Measurements from ENCODE around the gene GSTM3. TPM values are rescaled to one million over a fixed set of nuclear protein-coding genes. Genes with fewer than 3 reads are reported as not detected.
A peak's percentile ranks its signal among the peaks of the same experiment; 100 is the strongest.
"Not testable (repeated sequence)": the region's sequence is repeated elsewhere in the genome, so short reads cannot be mapped to it uniquely, and the experiment has no call there.

The GSTM3 gene
- total RNA-seq, 1 donor from 2014 or later: 0.55 TPM

- CTCF ChIA-PET: no interaction called here
Observed at GRCh38 chr1:109750920-109751319, 10.1 kb upstream of the GSTM3 start.

GRCh38 chr1:109750241-109750882 is 9.5 kb upstream of the GSTM3 start:
- POLR2A ChIA-PET: no interaction called here
- Mint-ChIP-seq H3K4me3 (no peak overlapping the region), H3K36me3 (ENCODE audit: low read depth) (no peaks in the 10 kb centered on the region), H3K4me1 (no peaks in the 10 kb centered on the region), H3K27ac (no peak overlapping the region), H3K27me3 (peaks cover 38% of the 10 kb centered on the region), H3K9me3 (no peaks in the 10 kb centered on the region)
- ATAC-seq (ENCODE audit: low read depth) (no peak), DNase-seq (no peak)
- intact Hi-C loops (cut with micrococcal nuclease): no loop called here
- TF ChIP-seq CTCF (IDR thresholded peaks at IDR 0.05): no peak
- CTCF ChIA-PET: interaction anchor here (1.4 kb wide), 1 partner anchor 110 kb away, joined by 4 read pairs; no protein-coding TSS in a partner anchor

More at GRCh38 chr1:109750920-109751319, 10.1 kb upstream of the GSTM3 start:
- no peak overlapping the region for H3K4me3 Mint-ChIP-seq
- POLR2A ChIA-PET: no interaction called here
- TF ChIP-seq CTCF (IDR thresholded peaks at IDR 0.05): no peak
- H3K4me1 Mint-ChIP-seq: no peaks in the 10 kb centered on the region
- DNase-seq (no peak), ATAC-seq (ENCODE audit: low read depth) (no peak)
- no peaks in the 10 kb centered on the region for H3K9me3 Mint-ChIP-seq
- H3K27me3 Mint-ChIP-seq: peaks cover 38% of the 10 kb centered on the region
- no peak overlapping the region for H3K27ac Mint-ChIP-seq
- no peaks in the 10 kb centered on the region for H3K36me3 Mint-ChIP-seq (ENCODE audit: low read depth)
- intact Hi-C loops (cut with micrococcal nuclease): no loop called here

DNA sequence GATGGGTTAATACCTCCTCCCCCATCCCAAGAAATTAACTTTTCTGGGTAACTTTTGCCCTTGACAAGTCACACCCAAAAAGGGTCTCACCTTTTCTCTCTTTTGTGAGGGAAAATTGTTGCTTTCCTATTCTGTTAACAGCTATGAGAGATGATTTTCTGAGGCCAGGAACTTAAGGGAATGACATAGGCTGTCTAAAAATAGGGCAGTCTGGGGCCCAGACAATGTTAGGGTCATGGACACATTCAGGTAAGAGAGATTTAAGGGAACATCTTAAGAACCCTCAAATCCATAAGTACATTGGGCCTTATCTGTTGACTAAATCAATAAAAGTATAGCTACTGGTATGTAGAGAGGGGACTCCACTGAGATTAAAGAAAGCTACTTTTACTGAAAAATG is 8.4 kb upstream of the GSTM3 start:
- TF ChIP-seq CTCF (IDR thresholded peaks at IDR 0.05): no peak
- H3K36me3 Mint-ChIP-seq (ENCODE audit: low read depth): no peaks in the 10 kb centered on the region
- peaks cover 38% of the 10 kb centered on the region for H3K27me3 Mint-ChIP-seq
- POLR2A ChIA-PET: no interaction called here
- H3K27ac Mint-ChIP-seq: no peak overlapping the region
- H3K4me3 Mint-ChIP-seq: no peak overlapping the region
- no peaks in the 10 kb centered on the region for H3K4me1 Mint-ChIP-seq
- intact Hi-C loops (cut with micrococcal nuclease): no loop called here
- CTCF ChIA-PET: interaction anchor here (1.4 kb wide), 1 partner anchor 109 kb away, joined by 4 read pairs; no protein-coding TSS in a partner anchor
- no peaks in the 10 kb centered on the region for H3K9me3 Mint-ChIP-seq
- DNase-seq: no peak
- no peak for ATAC-seq (ENCODE audit: low read depth)

- DNase-seq; ATAC-seq (ENCODE audit: low read depth); CTCF ChIA-PET; H3K27ac Mint-ChIP-seq; H3K9me3 Mint-ChIP-seq; intact Hi-C loops (cut with micrococcal nuclease); H3K4me3 Mint-ChIP-seq; POLR2A ChIA-PET; H3K4me1 Mint-ChIP-seq; H3K36me3 Mint-ChIP-seq (ENCODE audit: low read depth): not testable (repeated sequence)
- peaks cover 37% of the 10 kb centered on the region for H3K27me3 Mint-ChIP-seq
Observed at GRCh38 chr1:109748311-109748710, 7.5 kb upstream of the GSTM3 start.

DNA sequence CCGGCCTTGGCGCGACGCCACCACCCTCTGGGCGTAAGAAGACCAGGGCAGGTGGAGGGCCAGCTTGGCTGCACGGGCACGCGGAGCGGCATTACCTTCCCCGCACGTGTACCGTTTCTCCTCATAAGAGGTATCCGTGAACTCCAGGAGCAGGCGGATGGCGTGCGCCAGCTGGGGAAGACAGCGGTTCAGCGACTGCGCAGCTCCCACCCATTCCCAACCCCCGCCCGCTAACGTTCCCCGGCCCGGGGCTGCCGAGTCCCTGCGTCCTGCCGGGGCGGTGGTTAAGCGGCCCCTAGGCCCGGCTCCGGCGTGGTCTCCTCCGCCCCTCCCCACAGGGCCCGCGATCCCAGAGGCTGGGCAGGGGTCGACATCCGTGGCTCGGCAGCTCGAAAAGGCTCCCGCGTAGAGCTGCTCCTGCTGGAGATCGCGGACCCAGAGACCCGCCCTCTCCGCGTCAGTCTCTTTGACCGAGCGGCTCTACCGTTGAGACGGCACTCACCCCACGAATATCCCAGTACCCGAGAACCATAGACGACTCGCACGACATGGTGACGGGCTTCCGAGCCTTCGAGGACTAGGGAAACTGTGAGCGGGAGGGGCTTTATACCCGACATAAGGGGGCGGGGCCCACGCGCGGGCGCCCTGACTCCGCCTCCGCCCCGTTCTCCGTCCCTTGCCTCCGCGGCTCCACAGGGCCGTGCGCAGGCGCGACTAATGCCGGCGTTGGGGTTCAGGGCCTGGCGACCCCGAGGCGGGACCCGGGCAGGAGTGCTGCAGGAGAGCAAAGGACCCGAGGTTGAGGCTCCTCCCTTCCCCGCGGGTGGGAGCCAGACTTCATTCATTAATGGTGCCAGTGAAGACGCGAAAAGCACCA is 862 bp downstream of the GSTM3 start:
- ChIA-PET POLR2A (interaction anchor here (0.6 to 1.0 kb wide), 3 partner anchors 52 to 640 kb away, joined by 3 read pairs; partner anchors contain the start of genes GNAI3 and GSTM1), CTCF (interaction anchor here (1.4 kb wide), 1 partner anchor 101 kb away, joined by 5 read pairs; no protein-coding TSS in a partner anchor)
- DNase-seq: peak; percentile 72
- H3K9me3 Mint-ChIP-seq: no peaks in the 10 kb centered on the region
- no peak for TF ChIP-seq CTCF (IDR thresholded peaks at IDR 0.05)
- H3K36me3 Mint-ChIP-seq (ENCODE audit: low read depth): no peaks in the 10 kb centered on the region
- H3K27ac Mint-ChIP-seq: no peak overlapping the region
- peaks cover 24% of the 10 kb centered on the region for H3K27me3 Mint-ChIP-seq
- peaks cover 13% of the 10 kb centered on the region for H3K4me1 Mint-ChIP-seq
- intact Hi-C loops (cut with micrococcal nuclease): loop anchor here (1.0 to 5.0 kb wide), 3 partner anchors 83 to 244 kb away; partner anchors contain the start of genes AHCYL1, GNAI3 and GSTM4
- peak overlapping the region; percentile 82 for H3K4me3 Mint-ChIP-seq
- peak; percentile 97 for ATAC-seq (ENCODE audit: low read depth)
